ENCODE measurements around the gene PLCL2. TPM values are rescaled to one million over a fixed set of nuclear protein-coding genes. Genes with fewer than 3 reads are reported as not detected.

The PLCL2 gene
- total and polyA plus RNA-seq, 2 donors (not counting 3 experiments of a cell fraction or from before 2014, with no cell fraction given) = 2.3 to 10.7 TPM

- intact Hi-C loops (cut with micrococcal nuclease) = no loop called here
- TF ChIP-seq EZH2 (IDR thresholded peaks at IDR 0.05; ENCODE audit: borderline replicate concordance, low read depth, low read length, severe bottlenecking) = no peak
- no peak for TF ChIP-seq MAX (IDR thresholded peaks at IDR 0.05; ENCODE audit: insufficient read depth, insufficient read length)
- TF ChIP-seq POLR2AphosphoS5 (IDR thresholded peaks at IDR 0.05; ENCODE audit: insufficient read depth, low read depth, low read length) = no peak
- no peak for TF ChIP-seq MYC (IDR thresholded peaks at IDR 0.05; ENCODE audit: low read depth, low read length)
- TF ChIP-seq FOS (IDR thresholded peaks at IDR 0.05; ENCODE audit: borderline replicate concordance, insufficient read depth, low read length) = no peak
- TF ChIP-seq JUN (IDR thresholded peaks at IDR 0.05; ENCODE audit: borderline replicate concordance, insufficient read depth, insufficient read length, low read depth) = no peak
- TF ChIP-seq CTCF (IDR thresholded peaks at IDR 0.05; ENCODE audit: extremely low read depth in 1 of 2, insufficient read depth in 1 of 2, low read depth in 1 of 2, low read length in 2 of 2) = no peak
- TF ChIP-seq GATA2 (IDR thresholded peaks at IDR 0.05; ENCODE audit: insufficient read depth, insufficient read length, low read depth, low read length) = no peak
- TF ChIP-seq POLR2A (IDR thresholded peaks at IDR 0.05; ENCODE audit: low read depth, low read length) = no peak
- no peak for FAIRE-seq
- POLR2A ChIA-PET = no interaction called here
- no peak overlapping the region for H3K27ac ChIP-seq (ENCODE audit: insufficient read depth, low read depth, low read length)
- H3K4me2 ChIP-seq (ENCODE audit: insufficient read depth, low read length) = no peak overlapping the region
- no peak for DNase-seq (ENCODE audit: low read depth, low spot score)
- H4K20me1 ChIP-seq (replicated peaks; ENCODE audit: control insufficient read depth, extremely low read depth, insufficient read depth, low read length) = no peaks in the 10 kb centered on the region
- dilution Hi-C loops (cut with MboI; ENCODE audit: extremely low pct_ligation_motif_present, low sequenced_read_pairs) = no loop called here
- H3K9ac ChIP-seq (replicated peaks; ENCODE audit: extremely low read depth, insufficient read depth, low read length) = no peak overlapping the region
- no peaks in the 10 kb centered on the region for H3K9me3 ChIP-seq (replicated peaks; ENCODE audit: control insufficient read depth, insufficient read depth, low read length)
- peaks cover 3% of the 10 kb centered on the region for H3K79me2 ChIP-seq (ENCODE audit: control insufficient read depth, insufficient read depth, low read length)
- H3K27me3 ChIP-seq (ENCODE audit: control insufficient read depth in 2 of 2, insufficient read depth in 2 of 2, low read length in 2 of 2) = no peaks in the 10 kb centered on the region
- H2AFZ ChIP-seq (ENCODE audit: low read depth, low read length) = no peak overlapping the region
- no peaks in the 10 kb centered on the region for H3K4me1 ChIP-seq (ENCODE audit: control insufficient read depth, extremely low read depth, insufficient read depth, low read length)
- no peak overlapping the region for H3K4me3 ChIP-seq (replicated peaks in 1 of 3; ENCODE audit: insufficient read depth in 1 of 3, low read depth in 1 of 3, low read length in 3 of 3)
- CTCF ChIA-PET = no interaction called here
- no TSS peak for BruUV-seq (replicated peaks)
- H3K36me3 ChIP-seq (ENCODE audit: control insufficient read depth in 2 of 2, extremely low read depth in 1 of 2, insufficient read depth in 2 of 2, low read length in 2 of 2) = no peaks in the 10 kb centered on the region
- H3K9me1 ChIP-seq (replicated peaks; ENCODE audit: control insufficient read depth, extremely low read depth, insufficient read depth, low read length) = no peaks in the 10 kb centered on the region
Observed at GRCh38 chr3:17007284-17007683, 122.5 kb downstream of the PLCL2 start.
